ENCODE data around the gene KCNQ1OT1.
A peak's percentile ranks its signal among the peaks of the same experiment; 100 is the strongest.

KCNQ1OT1 gene

GRCh38 chr11:2689651-2690575 lies 9.9 kb downstream of the KCNQ1OT1 start:
- FAIRE-seq (no peak), DNase-seq (ENCODE audit: insufficient read length, low spot score) (no peak)

GRCh38 chr11:2688381-2689231 lies 11.2 kb downstream of the KCNQ1OT1 start:
- no peak for DNase-seq (ENCODE audit: insufficient read length, low spot score)
- FAIRE-seq = no peak

- FAIRE-seq = no peak
- no peak for DNase-seq (ENCODE audit: insufficient read length, low spot score)
Observed at GRCh38 chr11:2687782-2688191, 12.0 kb downstream of the KCNQ1OT1 start.

GRCh38 chr11:2687223-2687530 lies 12.6 kb downstream of the KCNQ1OT1 start:
- DNase-seq (ENCODE audit: insufficient read length, low spot score) (no peak), FAIRE-seq (no peak)

GRCh38 chr11:2686360-2687222 lies 13.2 kb downstream of the KCNQ1OT1 start:
- FAIRE-seq (no peak), DNase-seq (ENCODE audit: insufficient read length, low spot score) (no peak)

GRCh38 chr11:2685566-2686359 lies 14.0 kb downstream of the KCNQ1OT1 start:
- FAIRE-seq (no peak), DNase-seq (ENCODE audit: insufficient read length, low spot score) (no peak)

- DNase-seq (ENCODE audit: insufficient read length, low spot score) (no peak), FAIRE-seq (peak; percentile 9)
Observed at GRCh38 chr11:2685051-2685450, 14.7 kb downstream of the KCNQ1OT1 start.

- DNase-seq (ENCODE audit: insufficient read length, low spot score) (no peak), FAIRE-seq (no peak)
Observed at GRCh38 chr11:2684581-2684980, 15.2 kb downstream of the KCNQ1OT1 start.

- FAIRE-seq (no peak), DNase-seq (ENCODE audit: insufficient read length, low spot score) (no peak)
Observed at GRCh38 chr11:2683806-2684205, 16.0 kb downstream of the KCNQ1OT1 start.

GRCh38 chr11:2681408-2682145 lies 18.2 kb downstream of the KCNQ1OT1 start:
- DNase-seq (ENCODE audit: insufficient read length, low spot score) (no peak), FAIRE-seq (no peak)

GRCh38 chr11:2679011-2679676 lies 20.6 kb downstream of the KCNQ1OT1 start:
- FAIRE-seq = no peak
- no peak for DNase-seq (ENCODE audit: insufficient read length, low spot score)

GRCh38 chr11:2678396-2678795 lies 21.4 kb downstream of the KCNQ1OT1 start:
- no peak for DNase-seq (ENCODE audit: insufficient read length, low spot score)
- FAIRE-seq = no peak

GRCh38 chr11:2677127-2677526 lies 22.7 kb downstream of the KCNQ1OT1 start:
- FAIRE-seq (no peak), DNase-seq (ENCODE audit: insufficient read length, low spot score) (no peak)

GRCh38 chr11:2675540-2675939 lies 24.3 kb downstream of the KCNQ1OT1 start:
- DNase-seq (ENCODE audit: insufficient read length, low spot score) (no peak), FAIRE-seq (no peak)

GRCh38 chr11:2674658-2675131 lies 25.1 kb downstream of the KCNQ1OT1 start:
- FAIRE-seq (no peak), DNase-seq (ENCODE audit: insufficient read length, low spot score) (no peak)

GRCh38 chr11:2673871-2674471 lies 25.8 kb downstream of the KCNQ1OT1 start:
- FAIRE-seq = no peak
- DNase-seq (ENCODE audit: insufficient read length, low spot score) = no peak

GRCh38 chr11:2673250-2673610 lies 26.6 kb downstream of the KCNQ1OT1 start:
- no peak for DNase-seq (ENCODE audit: insufficient read length, low spot score)
- FAIRE-seq = no peak

- no peak for FAIRE-seq
- no peak for DNase-seq (ENCODE audit: insufficient read length, low spot score)
Observed at GRCh38 chr11:2672553-2673249, 27.1 kb downstream of the KCNQ1OT1 start.

All from HTR-8/SVneo (cell line).